ENCODE results near the gene WRAP73. TPM values are rescaled to one million over a fixed set of nuclear protein-coding genes. Genes with fewer than 3 reads are reported as not detected.

The WRAP73 gene, protein sequence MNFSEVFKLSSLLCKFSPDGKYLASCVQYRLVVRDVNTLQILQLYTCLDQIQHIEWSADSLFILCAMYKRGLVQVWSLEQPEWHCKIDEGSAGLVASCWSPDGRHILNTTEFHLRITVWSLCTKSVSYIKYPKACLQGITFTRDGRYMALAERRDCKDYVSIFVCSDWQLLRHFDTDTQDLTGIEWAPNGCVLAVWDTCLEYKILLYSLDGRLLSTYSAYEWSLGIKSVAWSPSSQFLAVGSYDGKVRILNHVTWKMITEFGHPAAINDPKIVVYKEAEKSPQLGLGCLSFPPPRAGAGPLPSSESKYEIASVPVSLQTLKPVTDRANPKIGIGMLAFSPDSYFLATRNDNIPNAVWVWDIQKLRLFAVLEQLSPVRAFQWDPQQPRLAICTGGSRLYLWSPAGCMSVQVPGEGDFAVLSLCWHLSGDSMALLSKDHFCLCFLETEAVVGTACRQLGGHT
- 10 to 100 TPM in 3 of 4 donors, 1 to 10 TPM in 1; 8.7 to 13.9 (median 12.2) TPM for total RNA-seq
- polyA plus RNA-seq: 12.9 TPM
- long read RNA-seq, donor 1, transcript WRAP73-202 (11 exons, 1,998 nt): minor isoform, 5 of 57 reads
- long read RNA-seq, donor 1, transcript WRAP73-201 (12 exons, 1,665 nt): major isoform, 31 of 57 reads
- long read RNA-seq, donor 1, partial matches to known transcripts: 16 of 57 reads
- long read RNA-seq, donor 1, other reads (novel, unspliced or antisense): 4 of 57 reads
- long read RNA-seq, donor 2, transcript WRAP73-201 (12 exons, 1,665 nt): major isoform, 18 of 32 reads
- long read RNA-seq, donor 2, partial matches to known transcripts: 9 of 32 reads
- long read RNA-seq, donor 2, other reads (novel, unspliced or antisense): 3 of 32 reads
- long read RNA-seq, donor 3, transcript WRAP73-202 (11 exons, 1,998 nt): minor isoform, 12 of 100 reads
- long read RNA-seq, donor 3, transcript WRAP73-201 (12 exons, 1,665 nt): major isoform, 50 of 100 reads
- long read RNA-seq, donor 3, partial matches to known transcripts: 22 of 100 reads
- long read RNA-seq, donor 3, other reads (novel, unspliced or antisense): 16 of 100 reads
- long read RNA-seq, donor 4, transcript WRAP73-201 (12 exons, 1,665 nt): major isoform, 14 of 24 reads
- long read RNA-seq, donor 4, partial matches to known transcripts: 5 of 24 reads
- long read RNA-seq, donor 4, other reads (novel, unspliced or antisense): 1 of 24 reads

DNA sequence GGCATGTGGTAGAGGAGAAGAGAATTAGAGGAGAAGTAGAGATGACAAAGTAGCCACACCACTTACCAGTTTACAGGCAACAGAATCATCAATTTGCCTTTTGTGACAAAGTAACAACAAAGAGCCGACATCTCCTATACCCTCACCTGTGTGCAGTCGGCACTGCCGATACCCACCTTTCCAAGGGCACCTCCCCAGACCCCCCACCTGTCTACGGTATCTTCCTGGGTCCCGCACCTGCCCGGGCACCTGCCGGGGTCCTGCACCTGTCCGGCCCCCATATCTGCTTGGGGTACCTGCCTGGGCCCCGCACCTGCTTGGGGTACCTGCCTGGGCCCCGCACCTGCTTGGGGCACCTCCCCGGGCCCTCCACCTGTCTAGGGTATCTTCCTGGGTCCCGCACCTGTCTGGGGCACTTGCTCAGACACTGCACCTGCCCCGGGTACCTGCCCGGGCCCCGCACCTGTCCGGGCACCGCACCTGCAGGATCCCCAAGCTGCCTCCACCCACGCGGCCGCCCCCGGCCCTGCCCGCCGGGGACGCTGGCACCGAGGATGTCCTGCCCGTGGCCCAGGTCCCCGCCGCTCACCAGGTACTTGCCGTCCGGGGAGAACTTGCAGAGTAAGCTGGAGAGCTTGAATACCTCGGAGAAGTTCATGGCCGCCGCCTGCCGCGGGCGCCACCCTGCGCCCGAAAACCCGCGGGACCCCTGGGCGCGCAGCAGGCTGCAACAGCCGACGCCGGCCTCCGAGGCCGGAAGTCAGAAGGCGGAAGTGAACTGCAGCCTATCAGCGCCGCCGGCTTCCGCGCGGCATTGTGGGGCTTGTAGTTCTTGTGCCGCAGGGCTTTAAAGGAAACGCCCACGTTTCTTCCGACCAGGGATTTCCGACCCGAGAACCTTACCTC, at the start of gene WRAP73:
Gene WRAP73, minus strand, starts transcription at position 762 of the 906 bp plus-strand sequence. Its CDS starts 104 bp downstream, at position 658.
- Histone ChIP-seq H3K4me1 (ENCODE audit: control insufficient read depth, insufficient read depth, low read length) (no peaks in the 10 kb centered on the region), H3K9me3 (ENCODE audit: control insufficient read depth, low read length) (no peaks in the 10 kb centered on the region), H3K27me3 (ENCODE audit: control insufficient read depth, insufficient read depth) (no peaks in the 10 kb centered on the region), H3K27ac (ENCODE audit: low read length) (peak within 1 kb of the TSS; percentile 48), H3K4me3 (ENCODE audit: low read length) (peak within 1 kb of the TSS; percentile 78)
- 3% methylated on average over 60 of the region's 60 CpGs for WGBS
- ATAC-seq (peak; percentile 92 to 94), DNase-seq (peak; percentile 92 to 97 (median 95))
- intact Hi-C loops (cut with DNase I): no loop called here

DNA sequence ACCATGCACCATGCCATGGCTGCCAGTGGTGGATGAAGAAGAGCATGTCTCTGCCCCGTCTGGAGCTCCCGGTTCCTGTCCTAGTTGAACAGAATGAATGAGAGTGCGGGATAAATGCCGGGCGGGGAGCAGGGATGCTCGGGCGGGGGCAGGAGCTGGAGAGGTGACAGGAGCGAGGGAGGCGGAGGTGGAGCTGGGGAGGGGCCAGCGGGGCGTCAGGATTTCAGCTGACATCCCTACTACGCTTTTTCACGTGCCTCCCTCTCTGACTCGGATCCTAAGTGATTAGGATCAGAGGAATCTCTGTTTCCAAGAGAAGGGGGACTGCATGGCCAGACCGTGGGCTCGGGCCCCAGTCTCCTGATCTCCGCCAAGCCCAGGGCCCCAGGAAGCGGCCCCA, 49.7 kb upstream of the WRAP73 start:
- H3K4me3 ChIP-seq (ENCODE audit: low read length): no peak overlapping the region
- ATAC-seq (no peak), DNase-seq (no peak)
- H3K27ac ChIP-seq (ENCODE audit: low read length): no peak overlapping the region
- intact Hi-C loops (cut with DNase I): no loop called here
- H3K4me1 ChIP-seq (ENCODE audit: control insufficient read depth, insufficient read depth, low read length): no peaks in the 10 kb centered on the region
- no peaks in the 10 kb centered on the region for H3K27me3 ChIP-seq (ENCODE audit: control insufficient read depth, insufficient read depth)
- 38% methylated on average over 18 of the region's 18 CpGs for WGBS
- no peaks in the 10 kb centered on the region for H3K9me3 ChIP-seq (ENCODE audit: control insufficient read depth, low read length)

DNA sequence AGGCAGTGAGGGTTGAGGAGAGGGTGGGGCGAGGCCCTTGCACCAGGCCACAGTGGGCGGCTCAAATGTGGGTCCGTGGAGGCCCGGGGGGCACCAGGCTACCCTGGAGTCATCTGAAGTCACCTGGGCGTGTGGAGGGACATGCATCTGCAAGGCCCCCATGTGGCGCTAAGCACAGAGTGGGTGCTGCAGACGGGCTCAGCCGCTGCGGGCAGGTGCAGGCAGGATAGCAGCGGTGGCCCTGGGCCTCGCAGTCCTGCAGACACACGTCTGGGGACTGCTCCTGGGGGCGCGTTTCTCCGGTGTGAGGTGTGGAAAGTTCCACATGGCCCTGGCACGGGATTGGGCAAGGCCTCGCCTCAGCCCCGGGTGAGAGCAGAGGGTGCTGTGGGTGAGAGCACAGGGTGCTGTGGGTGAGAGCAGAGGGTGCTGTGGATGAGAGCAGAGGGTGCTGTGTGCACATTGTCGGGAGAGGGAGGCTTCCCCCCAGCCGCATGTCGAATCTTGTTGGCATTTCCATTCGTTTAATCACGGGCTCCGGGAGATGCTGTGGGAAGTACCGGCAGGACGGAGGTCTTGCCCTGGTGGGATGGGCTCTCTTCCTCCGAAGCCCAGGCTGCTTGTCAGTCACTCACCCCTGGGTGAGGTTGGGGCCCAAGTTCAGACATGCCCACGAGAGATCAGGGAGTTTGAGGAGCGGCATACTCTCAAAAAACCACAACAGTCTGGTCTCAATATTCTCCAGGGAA, 48.9 kb upstream of the WRAP73 start:
- Histone ChIP-seq H3K4me1 (ENCODE audit: control insufficient read depth, insufficient read depth, low read length) (no peaks in the 10 kb centered on the region), H3K27me3 (ENCODE audit: control insufficient read depth, insufficient read depth) (no peaks in the 10 kb centered on the region), H3K27ac (ENCODE audit: low read length) (no peak overlapping the region), H3K9me3 (ENCODE audit: control insufficient read depth, low read length) (no peaks in the 10 kb centered on the region), H3K4me3 (ENCODE audit: low read length) (no peak overlapping the region)
- no peak for ATAC-seq
- intact Hi-C loops (cut with DNase I): no loop called here
- WGBS: 88% methylated on average over 29 of the region's 29 CpGs
- no peak for DNase-seq

DNA sequence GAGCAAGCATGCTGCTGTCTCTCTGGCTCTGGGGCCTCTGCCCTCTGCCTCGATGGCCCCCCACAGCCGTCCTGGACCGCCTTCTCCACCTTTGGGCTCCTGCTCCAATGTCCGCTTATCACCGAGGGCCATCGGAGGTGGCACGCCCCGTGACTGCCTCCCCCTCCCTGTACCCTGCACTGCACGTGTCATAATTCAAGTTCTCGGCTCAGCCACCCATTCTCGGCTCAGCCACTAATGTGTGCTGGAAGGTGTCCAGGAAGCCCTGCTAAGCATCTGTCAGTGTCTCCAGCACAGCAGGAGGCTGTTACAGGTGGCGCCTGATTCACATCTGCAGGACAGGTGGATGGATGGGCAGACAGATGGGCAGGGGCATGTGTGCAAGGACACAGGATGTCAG, 47.9 kb upstream of the WRAP73 start:
- no peak for ATAC-seq
- no peak for DNase-seq
- no peak overlapping the region for H3K27ac ChIP-seq (ENCODE audit: low read length)
- H3K4me3 ChIP-seq (ENCODE audit: low read length): no peak overlapping the region
- 83% methylated on average over 12 of the region's 12 CpGs for WGBS
- no peaks in the 10 kb centered on the region for H3K9me3 ChIP-seq (ENCODE audit: control insufficient read depth, low read length)
- H3K4me1 ChIP-seq (ENCODE audit: control insufficient read depth, insufficient read depth, low read length): no peaks in the 10 kb centered on the region
- no peaks in the 10 kb centered on the region for H3K27me3 ChIP-seq (ENCODE audit: control insufficient read depth, insufficient read depth)
- intact Hi-C loops (cut with DNase I): no loop called here

DNA sequence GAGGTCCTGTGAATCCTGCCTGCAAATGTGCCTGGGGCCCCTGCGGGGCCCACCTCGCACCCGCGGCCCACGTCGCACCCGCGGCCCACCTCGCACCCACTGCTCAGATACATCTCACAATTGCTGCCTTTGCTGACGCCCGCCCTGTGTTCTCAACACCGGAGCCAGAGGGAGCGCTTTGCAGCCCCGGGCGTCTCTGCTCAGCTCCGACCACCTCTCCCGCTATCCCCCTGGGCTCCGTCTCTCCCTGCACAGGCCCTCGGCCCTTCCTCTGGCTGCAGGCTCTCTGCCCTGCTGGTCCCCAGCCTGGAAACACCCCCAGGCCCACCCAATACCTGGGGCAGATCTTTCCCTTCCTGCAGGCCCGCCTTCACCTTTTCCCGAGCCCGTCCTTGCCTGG, 47.2 kb upstream of the WRAP73 start:
- Histone ChIP-seq H3K4me1 (ENCODE audit: control insufficient read depth, insufficient read depth, low read length) (no peaks in the 10 kb centered on the region), H3K27ac (ENCODE audit: low read length) (no peak overlapping the region), H3K4me3 (ENCODE audit: low read length) (no peak overlapping the region), H3K27me3 (ENCODE audit: control insufficient read depth, insufficient read depth) (no peaks in the 10 kb centered on the region), H3K9me3 (ENCODE audit: control insufficient read depth, low read length) (no peaks in the 10 kb centered on the region)
- intact Hi-C loops (cut with DNase I): no loop called here
- WGBS: 87% methylated on average over 22 of the region's 22 CpGs
- ATAC-seq (no peak), DNase-seq (no peak)

DNA sequence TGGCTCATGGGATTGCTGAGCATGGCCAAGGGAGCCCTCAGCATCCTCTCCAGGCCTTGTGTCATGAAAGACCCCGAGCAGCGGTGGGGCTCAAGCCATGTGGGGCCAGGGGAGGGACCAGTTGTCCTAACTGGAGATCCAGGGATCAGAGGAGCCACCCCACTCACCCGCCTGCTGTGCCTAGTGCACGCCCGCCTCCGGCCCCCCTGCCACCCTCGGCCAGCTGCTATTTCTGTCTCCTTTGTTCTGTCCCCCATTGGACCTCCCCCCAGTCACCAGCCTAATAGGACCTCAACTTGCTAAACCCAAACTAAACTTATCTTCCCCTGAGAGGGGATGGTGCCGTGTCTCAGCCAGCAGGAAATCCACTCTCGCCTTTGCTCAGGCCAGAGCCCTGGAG, 46.8 kb upstream of the WRAP73 start:
- Histone ChIP-seq H3K27ac (ENCODE audit: low read length) (no peak overlapping the region), H3K4me3 (ENCODE audit: low read length) (no peak overlapping the region), H3K9me3 (ENCODE audit: control insufficient read depth, low read length) (no peaks in the 10 kb centered on the region), H3K27me3 (ENCODE audit: control insufficient read depth, insufficient read depth) (no peaks in the 10 kb centered on the region), H3K4me1 (ENCODE audit: control insufficient read depth, insufficient read depth, low read length) (no peaks in the 10 kb centered on the region)
- intact Hi-C loops (cut with DNase I): no loop called here
- DNase-seq (no peak), ATAC-seq (no peak)
- WGBS: 86% methylated on average over 9 of the region's 9 CpGs

DNA sequence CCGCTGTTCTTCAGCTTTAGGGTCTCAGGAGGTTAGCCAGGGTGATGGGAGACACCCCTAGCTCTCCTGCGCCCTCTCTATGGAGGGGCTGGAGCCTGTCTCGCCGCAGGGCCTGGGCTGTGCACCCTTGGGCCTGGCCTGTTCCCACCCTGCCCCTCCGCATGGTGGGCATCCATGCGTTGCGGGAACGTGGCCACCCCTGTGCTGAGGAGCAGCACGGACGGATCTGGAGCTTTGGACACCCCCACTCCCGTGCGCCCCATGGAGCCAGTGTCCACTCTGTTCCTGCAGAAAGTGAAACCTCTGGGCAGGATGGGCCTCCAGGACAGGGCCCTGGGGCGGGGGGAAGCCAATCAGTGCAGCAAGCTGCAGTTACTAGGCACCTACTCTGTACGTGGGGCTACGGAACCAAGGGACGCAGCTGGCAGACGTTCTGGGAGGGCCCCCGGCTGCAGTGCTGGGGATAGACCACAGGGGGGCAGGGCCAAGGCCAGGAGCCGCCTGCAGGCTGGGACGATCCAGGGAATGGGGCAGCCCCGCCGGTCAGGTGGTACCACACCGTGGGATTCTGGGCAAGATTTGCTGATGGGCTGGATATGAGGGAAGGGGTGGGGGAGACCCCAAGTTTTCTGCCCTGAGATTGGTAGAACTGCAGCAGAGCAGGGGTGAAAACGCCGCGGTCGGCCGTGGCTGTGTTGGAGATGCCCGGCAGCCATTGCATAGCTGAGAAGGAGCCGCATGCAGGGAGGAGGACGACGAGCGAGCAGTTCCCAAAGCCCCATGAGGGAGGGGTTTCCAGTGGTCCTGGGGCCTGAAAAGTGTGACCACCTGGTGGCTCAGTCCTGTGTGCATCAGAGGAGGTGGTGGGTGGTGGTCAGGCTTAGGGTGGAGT, 45.7 kb upstream of the WRAP73 start:
- peak in 2 of 3 donors; percentile 56 to 77 for DNase-seq
- WGBS: 41% methylated on average over 33 of the region's 33 CpGs
- H3K4me3 ChIP-seq (ENCODE audit: low read length): no peak overlapping the region

DNA sequence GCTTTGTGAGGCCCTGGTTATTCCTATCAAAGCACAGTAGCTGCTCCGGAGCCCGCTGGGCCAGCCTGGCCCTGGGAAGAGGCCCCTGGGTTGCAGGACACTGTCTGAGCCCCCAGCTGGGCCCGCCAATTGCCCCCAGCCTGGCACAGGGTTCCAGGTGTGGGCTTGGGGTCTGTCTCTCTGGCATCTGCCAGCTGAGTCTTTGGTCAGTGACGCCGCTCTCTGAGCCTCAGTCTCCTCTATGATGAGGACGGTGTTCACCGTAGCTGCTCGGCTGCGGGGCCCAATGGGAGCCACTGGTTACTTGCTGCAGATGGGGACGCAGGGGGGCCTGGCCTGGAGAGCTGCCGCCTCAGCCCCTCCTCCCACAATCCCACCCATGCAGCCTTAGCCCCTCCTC, 43.4 kb upstream of the WRAP73 start:
- no peak overlapping the region for H3K27ac ChIP-seq (ENCODE audit: low read length)
- WGBS: 92% methylated on average over 11 of the region's 11 CpGs
- H3K27me3 ChIP-seq (ENCODE audit: control insufficient read depth, insufficient read depth): no peaks in the 10 kb centered on the region
- H3K9me3 ChIP-seq (ENCODE audit: control insufficient read depth, low read length): no peaks in the 10 kb centered on the region
- no peaks in the 10 kb centered on the region for H3K4me1 ChIP-seq (ENCODE audit: control insufficient read depth, insufficient read depth, low read length)
- intact Hi-C loops (cut with DNase I): no loop called here
- H3K4me3 ChIP-seq (ENCODE audit: low read length): no peak overlapping the region
- ATAC-seq: no peak
- no peak for DNase-seq

More for the DNA sequence above, 45.7 kb upstream of the WRAP73 start:
- Histone ChIP-seq H3K27me3 (ENCODE audit: control insufficient read depth, insufficient read depth) (no peaks in the 10 kb centered on the region), H3K27ac (ENCODE audit: low read length) (no peak overlapping the region), H3K4me1 (ENCODE audit: control insufficient read depth, insufficient read depth, low read length) (no peaks in the 10 kb centered on the region), H3K9me3 (ENCODE audit: control insufficient read depth, low read length) (no peaks in the 10 kb centered on the region)
- intact Hi-C loops (cut with DNase I): no loop called here
- ATAC-seq: peak; percentile 58 to 65

DNA sequence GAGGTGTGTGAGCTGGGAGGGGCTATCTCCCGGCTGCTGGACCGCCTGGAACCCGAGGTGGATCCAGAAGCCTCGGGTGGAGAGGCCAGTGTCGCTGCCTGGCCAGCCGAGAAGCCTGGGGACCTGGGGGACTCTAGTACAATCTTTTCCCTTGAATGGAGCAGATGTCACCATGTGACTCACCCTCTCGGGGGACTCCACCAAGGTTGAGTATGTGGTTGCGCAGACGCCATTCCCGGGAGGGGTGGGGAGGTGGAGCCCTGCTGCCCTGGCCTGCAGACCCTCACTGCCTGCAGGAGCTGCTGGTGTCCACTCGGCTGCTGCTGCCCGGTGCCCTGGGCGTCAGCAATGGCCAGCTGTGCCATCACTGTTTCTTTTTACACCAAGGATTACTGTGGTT, 42.7 kb upstream of the WRAP73 start:
- DNase-seq (no peak), ATAC-seq (peak in 1 of 2 donors; percentile 6)
- H3K27ac ChIP-seq (ENCODE audit: low read length): no peak overlapping the region
- H3K9me3 ChIP-seq (ENCODE audit: control insufficient read depth, low read length): no peaks in the 10 kb centered on the region
- no peaks in the 10 kb centered on the region for H3K27me3 ChIP-seq (ENCODE audit: control insufficient read depth, insufficient read depth)
- no peaks in the 10 kb centered on the region for H3K4me1 ChIP-seq (ENCODE audit: control insufficient read depth, insufficient read depth, low read length)
- 52% methylated on average over 13 of the region's 13 CpGs for WGBS
- intact Hi-C loops (cut with DNase I): no loop called here
- no peak overlapping the region for H3K4me3 ChIP-seq (ENCODE audit: low read length)
